Keratinocyte (primary cell): Measurements from ENCODE around the gene LTB.
A peak's percentile ranks its signal among the peaks of the same experiment; 100 is the strongest.

Source experiments
- CTCF ChIP-seq, 3 experiments: IDR thresholded peaks in 1 of 3; conservative IDR thresholded peaks in 1 of 3; optimal IDR thresholded peaks in 1 of 3; 2 replicates in 2 of 3; 3 replicates in 1 of 3; pipeline versions ENCODE3 to v1.5.1; 2011; ENCODE audit warnings: low read length in 3 of 3, mild to moderate bottlenecking in 3 of 3, moderate library complexity in 2 of 3, control low read depth in 1 of 3, inconsistent platforms in 1 of 3; ENCODE audit not compliant: insufficient read depth in 2 of 3; ENCODE audit errors: extremely low read depth in 1 of 3
- EZH2 ChIP-seq: IDR thresholded peaks from one replicate; pipeline ENCODE4 v1.6.1; 2012; ENCODE audit warnings: inconsistent platforms, mild to moderate bottlenecking, low read length, moderate library complexity

GRCh38 chr6:31585491-31585890 lies 3.3 kb upstream of the LTB start:
- TF ChIP-seq EZH2 (no peak), CTCF (optimal IDR thresholded peaks at IDR 0.05 in 1 of 3, IDR thresholded peaks at IDR 0.05 in 1 of 3, conservative IDR thresholded peaks at IDR 0.05 in 1 of 3; ENCODE audit: extremely low read depth in 1 of 3, insufficient read depth in 2 of 3, low read length in 3 of 3) (peak; percentile 33 to 60 (median 46))
